Activated T-cell treated with anti-CD3 and anti-CD28 coated beads for 4 hours (primary cell): ENCODE results near the gene KNCN.

Experiments
- DNase-seq: peaks from one replicate; pipeline ENCODE4 v3.0.0-alpha.2; 2020

Gene KNCN

DNA sequence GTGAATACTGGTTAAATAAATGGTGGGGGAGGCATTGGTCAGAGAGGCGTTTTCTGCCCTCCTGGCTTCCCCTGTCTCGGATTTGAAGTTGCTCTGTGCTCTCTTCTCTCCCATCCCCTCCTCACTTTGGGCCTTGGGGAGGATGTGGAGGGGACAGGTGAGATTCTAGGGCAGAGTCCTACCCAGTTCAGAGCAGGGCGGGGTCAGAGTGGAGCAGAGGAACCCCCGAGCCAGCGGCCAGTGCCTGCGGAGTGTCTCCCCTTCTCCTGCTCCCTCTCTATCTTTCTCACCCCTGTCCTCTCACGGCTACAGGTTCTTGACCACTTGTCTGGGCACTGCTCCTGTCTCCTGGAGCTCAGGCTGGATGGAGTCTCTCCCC, 8.1 kb downstream of the KNCN start:
- DNase-seq, result no peak

DNA sequence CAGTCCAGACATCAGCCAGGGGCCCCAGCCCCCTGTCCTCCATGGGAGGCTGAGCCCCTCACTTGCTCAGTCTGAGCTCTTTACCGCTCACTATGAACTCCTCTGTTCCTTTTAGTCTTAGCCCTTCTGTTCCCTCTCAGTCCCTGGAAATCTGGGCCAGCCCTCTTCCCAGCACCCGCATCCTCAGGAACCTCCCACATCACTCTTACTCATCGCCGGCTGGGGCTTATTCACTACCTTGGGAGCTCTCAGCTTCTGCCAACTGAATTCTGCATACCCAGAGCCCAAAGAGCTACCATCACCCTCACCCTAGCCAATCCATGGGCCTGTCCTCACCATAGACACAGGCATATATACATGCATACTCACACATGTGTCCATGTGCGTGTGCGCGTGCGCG, 11.5 kb downstream of the KNCN start:
- no peak for DNase-seq

DNA sequence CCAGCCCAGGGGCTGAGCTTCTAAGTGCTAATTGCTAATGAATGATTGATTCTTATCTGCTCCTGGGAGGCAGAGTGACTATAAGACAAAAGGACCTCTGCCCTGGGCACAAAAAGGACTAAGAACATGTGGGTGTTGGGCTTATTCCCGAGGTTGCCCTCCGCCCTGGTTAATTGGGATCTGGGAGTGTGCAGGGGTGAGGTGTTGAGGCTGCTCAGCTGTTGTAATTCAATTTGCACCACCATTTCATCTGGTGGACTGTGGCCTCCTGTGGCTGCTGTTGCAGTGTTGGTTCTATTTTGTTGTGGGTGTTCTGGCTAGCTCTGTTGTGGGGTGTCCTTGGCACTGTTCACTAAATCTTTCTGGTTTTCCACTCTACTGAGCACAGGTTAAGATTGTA, 13.3 kb downstream of the KNCN start:
- DNase-seq, result no peak

DNA sequence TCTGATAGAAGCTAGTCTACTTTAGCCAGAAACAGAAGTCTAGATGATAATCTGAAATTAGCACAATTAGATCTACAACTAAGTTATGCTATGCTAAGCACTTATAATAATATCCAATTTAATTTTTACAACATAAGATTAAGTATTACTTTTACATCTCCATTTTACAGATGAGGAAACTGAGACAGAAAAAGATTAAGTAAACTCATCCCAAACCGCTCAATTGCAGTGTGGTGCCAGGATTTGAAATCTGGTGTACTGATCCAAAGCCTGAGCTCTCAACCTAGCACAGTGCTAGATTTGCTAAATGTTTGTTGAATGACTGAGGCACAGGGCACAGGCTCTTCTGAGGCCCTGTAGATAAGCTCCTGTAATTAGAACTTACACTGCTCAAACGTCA, 13.8 kb downstream of the KNCN start:
- no peak for DNase-seq

DNA sequence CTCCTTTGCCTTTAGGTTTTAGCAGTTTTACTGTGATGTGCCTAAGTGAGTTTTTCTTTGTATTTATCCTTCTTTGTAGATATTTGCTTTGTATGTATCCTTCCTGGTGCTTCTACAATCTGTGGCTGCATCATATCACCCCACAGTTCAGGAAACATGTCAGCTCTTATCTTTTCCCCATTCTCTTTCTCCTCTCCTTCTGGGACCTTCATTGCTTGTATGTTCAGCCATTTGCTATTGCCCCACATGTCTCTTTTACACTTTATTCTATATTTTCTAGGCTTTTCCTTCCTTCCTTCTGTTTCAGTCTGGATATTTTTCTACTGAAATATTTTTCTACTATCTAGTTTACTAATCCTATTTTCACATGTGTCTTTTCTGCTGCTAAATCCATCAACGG, 14.9 kb downstream of the KNCN start:
- no peak for DNase-seq

DNA sequence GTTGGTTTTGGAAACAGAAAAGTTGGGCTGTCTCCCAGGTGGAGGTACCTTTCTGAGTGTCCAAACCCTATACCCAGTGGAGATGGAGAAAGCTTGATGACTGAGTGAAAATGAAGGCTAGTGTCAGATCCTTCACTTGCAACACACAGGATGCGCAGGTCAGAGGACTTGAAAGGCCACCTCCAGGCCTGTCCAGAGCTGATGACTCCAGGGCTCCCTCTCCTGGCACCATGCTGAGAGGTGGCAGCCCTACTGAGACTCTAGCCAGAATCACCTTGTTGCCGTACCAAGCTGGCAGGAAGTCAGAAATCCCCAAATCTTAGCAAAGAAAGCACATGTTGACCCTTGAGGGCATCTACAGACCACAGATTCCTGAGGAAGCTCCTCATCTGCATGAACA, 16.4 kb downstream of the KNCN start:
- no peak for DNase-seq

DNA sequence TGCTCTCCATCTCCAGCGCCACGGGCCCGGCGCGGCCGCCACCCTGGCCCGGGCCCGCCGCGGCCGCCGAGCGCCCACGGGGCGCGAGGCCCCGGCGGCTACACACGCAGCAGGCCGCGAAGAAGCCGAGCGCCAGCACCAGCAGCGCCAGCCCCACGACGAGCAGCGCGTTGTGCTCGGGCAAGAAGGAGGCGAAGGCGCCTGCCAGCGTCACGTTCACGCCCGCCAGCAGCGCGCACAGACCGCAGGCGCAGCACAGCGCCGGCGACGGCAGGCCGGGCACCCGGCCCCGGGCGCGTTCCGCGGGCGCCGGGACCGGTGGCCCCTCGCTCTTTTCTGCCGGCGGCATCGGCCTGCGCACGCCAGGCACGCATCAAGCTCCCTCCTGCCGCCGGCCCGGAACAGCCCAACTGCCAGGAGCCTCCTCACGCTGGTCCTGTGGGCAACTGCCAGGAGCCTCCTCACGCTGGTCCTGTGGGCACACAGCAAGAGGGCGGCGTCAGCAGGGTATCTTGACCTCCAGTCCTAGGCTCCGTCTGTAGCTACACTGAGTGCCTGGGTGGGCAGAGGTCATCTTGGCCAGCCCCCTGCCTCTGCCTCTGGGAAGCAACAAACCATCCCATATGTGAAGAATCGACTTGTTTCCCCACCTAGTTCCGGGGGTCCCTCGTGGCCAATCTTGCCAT, 18.1 kb downstream of the KNCN start:
- peak; percentile 20 for DNase-seq

DNA sequence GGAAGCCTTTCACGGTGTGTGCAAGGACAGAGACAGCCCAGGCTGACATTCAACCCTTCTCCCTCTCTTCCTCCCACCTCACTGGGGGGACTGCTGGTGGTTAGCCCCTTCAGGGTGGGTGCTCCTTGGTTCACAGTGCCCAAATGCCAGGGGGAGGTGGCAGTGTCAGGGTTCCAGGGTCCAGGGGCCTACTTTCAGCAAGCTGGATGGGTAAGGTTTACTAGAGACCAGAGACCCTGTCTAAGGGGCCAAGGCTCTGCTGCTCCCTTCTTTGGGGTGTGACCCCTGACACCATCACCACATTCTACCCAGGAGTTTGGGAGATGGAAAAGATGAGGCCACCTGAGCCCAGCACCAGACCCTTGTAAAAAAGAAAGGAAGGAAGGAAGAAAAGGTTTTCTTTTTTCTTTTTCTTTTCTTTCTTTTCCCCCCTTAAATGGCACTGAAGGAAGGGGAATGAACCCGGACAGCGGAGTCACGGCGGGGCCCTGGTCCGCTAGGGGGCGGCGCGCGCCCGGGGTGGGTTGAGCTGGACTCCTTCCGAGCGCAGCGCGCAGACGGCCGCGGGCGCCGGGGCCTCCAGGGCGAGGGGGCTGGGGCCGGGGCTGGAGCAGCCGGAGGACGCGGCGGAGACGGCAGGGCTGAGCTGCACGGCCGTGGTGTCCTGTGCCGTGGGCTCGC, 18.8 kb downstream of the KNCN start:
- DNase-seq, result peak; percentile 65

DNA sequence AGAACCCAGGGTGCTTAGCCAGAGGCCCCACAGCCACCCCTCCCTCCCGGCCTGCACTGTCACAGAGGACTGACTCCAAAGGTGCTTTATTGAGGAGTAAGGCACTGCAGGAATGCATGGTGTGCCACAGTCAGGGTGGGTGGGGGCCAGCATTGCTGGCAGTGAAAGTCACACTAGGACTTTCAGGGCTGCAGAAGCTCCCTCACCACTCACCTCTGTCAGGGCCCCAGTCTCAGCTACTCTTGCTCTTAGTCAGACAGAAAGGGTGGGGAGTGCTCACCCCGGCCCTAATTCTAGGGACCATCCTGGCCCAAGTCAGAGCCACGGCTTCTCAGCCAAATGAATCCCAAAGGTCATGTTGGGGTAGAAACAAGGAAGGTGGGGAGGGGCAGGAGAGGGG, 19.4 kb downstream of the KNCN start:
- DNase-seq, result no peak

DNA sequence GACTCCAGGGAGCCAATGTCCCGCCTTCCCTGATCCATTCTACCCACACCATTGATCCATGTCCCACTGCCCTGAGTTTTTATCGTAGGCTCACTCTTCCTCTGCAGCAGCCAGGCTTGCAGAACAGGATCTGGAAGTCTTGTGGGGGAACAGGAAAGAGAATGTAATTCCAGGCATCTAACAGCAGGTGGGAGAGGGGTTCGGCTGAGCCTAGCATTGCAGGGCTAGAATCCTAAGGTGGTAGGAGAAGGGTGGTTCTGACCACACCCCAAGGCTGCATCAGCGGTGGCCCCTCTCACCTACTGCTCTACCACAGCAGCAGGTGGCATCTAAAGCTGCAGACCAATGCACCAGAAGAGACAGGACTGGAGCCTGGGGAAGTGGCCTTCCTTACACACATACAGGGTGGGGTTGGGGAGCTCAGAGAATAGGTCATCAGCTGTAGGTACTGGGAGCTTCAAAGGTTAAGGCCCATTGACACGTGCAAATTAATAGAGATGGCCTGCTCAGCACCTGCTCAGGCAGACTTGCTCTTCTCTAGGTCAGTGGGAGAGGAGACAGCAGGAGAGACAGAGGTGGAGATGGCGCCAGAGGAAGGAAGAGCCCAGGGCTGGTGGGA, 20.5 kb downstream of the KNCN start:
- no peak for DNase-seq

DNA sequence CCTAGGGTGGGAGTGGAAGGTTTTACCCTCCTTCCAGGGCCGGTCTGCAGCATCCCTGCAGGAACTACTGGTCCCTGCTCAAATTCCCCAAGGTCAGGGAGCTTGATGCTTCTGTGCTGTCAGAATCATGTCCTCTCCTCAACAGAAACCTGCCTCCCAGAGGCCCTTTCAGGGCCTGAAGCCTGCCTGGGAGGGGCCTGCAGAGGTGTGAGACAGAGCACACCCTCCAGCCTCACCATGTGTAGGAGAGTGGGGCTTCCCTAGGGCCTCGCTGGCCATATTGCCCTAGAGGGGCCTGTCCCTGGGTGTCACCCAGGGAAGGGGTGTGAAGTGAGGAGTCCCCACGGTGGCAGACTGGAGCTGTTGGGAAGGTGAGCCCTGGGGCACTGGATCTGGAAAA, 21.1 kb downstream of the KNCN start:
- no peak for DNase-seq

DNA sequence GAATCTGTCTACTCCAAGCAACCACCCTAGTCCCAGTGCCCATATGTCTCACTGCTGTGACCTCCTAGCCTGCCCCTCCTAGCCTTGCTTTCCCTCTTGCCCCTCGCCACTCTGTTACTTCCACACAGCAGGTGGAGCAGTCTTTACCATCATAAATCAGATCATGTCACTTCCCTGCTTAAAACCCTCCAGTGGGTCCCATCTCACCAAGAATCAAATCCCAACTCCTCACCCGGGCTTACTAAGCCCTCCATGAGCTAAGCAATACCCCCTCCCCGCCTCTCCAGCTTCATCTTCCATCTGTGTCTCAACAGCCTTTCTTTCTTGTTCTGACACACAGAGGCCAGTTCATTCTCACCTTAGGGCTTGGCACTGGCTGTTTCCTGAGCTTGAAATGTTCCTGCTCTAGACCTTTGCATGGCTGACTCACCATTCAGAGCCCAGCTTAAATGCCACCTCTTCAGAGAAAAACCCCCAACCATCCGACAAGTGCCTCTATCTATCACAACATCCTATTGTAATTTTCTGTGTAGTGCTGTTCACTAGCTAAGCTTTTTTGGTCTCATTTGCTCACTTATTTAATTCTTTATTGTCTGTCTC, 22.3 kb downstream of the KNCN start:
- DNase-seq, result no peak

DNA sequence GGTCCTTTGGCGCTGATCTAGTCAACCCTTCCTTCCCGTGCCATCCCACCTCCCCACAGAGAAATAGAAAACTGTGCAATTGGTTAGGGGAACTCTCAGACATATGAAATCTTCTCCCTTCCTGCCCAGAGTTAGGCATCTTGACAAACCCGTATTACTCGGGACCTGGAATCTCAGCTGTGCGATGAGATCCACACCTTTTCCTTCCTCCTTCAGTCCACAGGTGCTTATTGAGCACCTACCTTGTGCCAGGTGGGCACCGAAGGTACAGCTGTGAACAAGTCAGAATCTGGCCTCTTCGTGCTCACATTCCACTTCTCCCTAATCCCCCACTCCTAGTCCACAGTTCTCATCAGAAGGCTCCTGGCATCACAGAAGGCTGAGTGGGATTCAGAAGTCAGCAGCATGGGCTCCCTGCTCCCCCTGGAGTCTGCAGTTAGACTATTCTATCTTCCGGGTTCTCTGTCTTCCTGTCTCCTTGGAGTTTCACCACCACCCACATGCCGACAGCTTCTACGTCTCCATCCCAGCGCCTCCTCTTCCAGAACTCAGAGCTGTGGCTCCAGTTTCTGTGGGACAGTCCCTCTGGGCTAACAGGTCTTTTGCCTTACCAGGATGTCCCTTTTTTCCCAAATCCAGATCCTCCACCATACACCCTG, 23.0 kb downstream of the KNCN start:
- DNase-seq, result no peak

DNA sequence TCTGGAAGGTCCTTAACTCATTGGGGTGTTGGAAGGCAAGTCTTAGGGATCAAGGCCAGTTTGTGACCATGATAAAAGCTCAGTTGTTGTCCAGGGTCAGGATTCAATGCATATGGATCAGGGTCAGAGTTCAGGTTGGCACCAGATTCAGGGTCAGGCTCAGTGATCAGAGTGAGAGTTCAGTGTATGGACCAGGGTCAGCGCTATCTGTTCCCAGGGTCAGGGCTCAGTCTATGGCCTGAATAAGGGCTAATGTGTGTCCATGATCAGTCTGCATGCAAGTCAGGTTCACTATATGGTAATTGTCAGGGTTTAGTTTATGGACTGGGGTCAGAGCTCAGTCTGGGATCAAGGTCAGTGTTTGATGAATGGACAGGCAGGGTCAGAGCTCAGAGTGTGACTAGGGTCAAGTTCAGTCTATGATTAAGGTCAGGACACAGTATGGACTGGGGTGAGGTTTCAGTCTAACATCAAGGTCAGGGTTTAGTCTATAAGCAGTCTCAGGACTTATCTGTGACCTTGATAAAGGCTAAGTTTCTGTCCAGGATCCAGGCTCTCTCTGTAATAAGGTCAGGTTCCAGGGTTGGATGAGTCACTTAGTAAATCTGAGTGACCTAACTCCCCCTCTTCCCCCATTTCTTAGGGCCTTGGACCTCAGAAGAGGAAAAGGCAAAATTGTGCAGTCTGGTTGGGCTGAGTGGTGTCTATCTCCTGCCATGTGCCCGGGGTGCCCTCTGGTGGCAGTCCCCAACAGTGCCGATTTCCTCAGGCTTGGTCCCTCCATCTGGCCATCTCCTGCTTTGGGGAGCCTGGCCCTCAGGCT, 23.8 kb downstream of the KNCN start:
- peak; percentile 61 for DNase-seq

DNA sequence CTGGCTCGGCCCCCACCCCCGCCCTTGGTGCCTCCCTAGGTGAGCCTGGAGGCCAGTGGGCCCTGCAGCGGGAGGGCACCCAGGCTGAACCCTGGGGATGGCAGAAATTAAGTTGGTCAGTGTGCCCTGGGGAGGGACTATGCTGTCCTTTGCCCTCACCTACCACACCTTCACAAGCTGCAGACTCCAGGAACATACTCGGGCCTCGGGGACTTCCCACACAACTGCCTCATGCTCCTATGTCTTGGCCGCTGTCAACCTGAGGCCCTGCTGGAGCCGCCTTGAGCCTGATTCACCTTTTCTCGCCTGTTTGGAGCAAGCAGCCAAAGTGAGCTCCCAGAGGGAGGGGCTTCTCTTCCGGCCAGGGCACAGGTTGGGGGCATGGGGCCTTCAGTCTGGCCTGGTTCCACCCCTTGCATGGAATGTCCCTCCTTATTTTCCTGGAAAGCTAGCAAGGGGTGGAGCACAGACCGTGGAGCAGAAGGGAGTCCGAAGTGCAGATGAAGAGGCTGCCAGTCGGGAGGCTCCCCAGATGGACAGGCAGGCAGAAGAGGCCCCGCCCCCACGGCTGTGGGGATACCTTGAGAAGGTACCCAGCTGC, 24.7 kb downstream of the KNCN start:
- no peak for DNase-seq

DNA sequence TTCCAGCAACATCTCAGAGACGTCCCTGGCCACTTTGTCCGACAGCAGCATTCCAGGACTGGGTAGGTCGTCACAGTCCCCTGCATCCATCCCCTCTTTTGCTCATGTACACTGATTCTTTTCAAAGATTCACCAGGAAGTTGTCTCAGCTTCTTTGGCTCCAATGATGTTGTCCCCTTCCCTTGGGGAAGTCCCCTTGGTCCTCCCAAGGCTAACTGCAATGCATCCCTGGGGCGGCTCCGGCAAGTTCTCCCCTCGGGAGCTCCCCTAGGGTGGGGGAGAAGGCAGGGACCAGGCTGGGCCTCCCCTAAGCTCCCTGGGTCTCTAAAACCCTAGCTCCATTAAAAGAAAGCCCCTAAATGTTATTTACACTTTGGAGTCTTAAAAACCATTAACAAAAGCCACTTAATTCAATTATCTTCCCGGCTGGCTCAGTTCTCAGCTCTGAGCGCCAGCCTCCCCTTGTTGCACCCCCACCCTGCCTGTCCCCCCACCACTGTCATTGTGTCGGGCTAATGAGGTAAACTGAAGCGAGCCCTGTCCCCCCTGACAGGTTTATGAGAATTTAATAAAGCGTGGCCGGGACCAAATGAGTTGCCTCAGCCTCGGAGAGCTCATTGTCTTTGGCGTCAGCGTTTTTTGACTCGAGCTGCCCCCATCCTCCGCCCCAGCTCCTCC, 25.3 kb downstream of the KNCN start:
- DNase-seq, result no peak

DNA sequence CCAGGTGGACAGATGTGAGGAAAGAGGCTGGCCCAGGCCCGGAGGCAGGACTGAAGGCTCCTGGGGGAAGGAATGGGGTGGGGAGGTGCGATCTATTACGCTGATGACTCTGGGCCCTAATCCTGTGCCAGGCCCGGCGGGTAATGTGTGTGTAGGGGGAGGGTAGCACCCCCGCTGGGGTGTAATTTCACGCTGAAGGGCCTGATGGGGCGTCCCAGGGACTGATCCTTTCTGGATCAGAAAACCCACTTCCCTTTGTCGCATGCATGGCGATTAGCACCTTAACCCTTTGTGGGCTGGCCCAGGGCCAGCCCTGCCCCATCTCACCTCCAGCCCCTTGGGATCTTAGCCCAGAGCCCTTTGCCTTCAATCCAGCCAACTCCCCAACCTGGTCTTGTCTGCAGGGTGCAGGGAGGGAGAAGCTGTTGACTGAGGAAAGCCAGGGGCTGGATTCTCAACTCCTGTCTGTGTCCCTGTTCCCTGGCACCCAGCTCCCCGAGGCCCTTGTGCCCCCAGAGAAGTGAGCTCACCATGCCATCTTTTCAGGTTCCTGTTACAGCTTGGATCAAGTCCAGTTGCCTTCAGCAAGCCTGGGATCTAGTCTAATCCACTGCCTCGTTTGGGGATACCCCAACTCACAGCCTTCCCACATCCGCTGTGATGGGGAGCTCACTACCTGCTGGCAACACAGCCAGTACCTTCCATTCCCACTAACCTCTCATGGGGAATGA, 26.0 kb downstream of the KNCN start:
- no peak for DNase-seq

DNA sequence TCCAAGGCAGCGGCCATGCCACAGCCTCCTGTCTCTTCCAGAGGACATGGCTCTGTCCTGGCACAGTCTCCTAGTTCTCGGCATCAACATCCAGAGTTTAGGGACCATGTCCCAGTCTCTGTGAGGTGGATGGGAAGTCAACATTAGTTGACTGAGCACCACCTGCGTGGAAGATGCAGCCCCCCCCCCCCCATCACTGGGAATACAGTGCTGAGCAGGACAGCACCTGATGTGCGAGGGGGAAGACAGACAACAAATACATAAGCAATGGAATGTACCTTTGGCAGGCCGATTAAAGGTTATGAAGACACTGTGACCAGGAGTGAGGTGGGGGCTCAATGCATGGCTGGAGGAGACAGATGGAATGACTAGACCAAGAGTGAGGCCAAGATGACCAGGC, 26.6 kb downstream of the KNCN start:
- no peak for DNase-seq

DNA sequence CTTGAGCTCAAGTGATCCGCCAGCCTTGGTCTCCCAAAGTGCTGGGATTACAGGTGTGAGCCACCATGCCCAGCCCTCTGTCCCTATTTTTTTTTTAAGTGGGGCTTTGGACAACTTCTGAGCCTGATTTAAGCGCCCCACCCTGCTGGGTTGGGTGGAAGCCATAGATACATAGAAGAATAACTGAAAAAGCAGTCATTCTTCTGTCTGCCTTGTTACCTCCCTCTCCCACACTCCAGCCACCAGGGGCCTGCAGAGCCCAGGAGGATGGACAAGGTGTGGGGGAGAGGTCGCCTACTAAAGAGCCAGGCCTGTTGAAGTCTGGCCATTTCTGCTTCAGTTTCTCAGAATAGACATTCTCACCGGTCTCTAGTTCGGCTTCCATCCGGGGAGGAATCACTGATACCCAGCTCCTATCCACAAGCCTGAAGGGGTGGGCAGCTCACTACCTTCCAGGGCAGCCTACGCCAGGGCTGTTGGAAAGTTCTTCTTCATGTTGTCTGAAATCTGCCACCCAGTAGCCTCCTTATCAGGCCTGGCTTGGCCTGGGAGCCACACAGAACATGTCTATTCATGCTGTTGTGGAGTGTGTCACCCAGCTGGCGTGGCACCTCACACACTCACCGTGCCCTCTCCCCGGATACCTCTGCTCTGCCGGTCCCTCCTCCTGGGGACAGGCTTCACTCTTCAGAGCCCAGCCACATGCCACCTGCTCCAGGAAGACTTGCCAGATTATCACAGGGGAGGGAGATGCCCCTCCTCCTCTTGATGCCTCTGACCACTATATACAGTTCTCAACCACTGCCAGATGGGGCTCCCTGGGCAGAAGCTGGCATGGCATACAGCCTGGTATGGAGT, 27.7 kb downstream of the KNCN start:
- no peak for DNase-seq

DNA sequence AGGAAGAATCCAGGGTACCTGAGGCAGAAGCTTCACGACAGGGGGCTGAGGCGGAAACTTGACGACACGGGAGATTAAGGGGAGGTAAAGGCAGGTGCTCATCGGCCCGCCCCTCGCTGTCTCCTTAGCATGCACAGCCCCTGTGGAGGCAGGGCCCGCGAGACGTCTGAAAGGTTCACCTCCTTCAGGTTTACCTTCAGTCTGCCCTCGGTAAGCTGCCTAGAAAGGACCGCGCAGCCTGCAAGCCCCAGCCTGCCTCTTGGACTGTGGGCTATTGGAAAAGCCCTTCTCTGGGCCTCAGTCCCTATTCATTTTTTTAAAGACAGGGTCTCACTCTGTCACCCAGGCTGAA, 28.5 kb downstream of the KNCN start:
- no peak for DNase-seq
